GM03348 (cell line): ENCODE measurements around the gene GEN1.

ENCODE experiments used
- DNase-seq: peaks from one replicate; pipeline ENCODE4 v3.0.0; 2012; ENCODE audit warnings: low spot score

GEN1 gene

GRCh38 chr2:17754773-17755425 lies 961 bp downstream of the GEN1 start:
- DNase-seq, result no peak

GRCh38 chr2:17756668-17757067 lies 2.7 kb downstream of the GEN1 start:
- no peak for DNase-seq

- DNase-seq, result peak; percentile 64
Observed at GRCh38 chr2:17757321-17757720, 3.4 kb downstream of the GEN1 start.

- no peak for DNase-seq
Observed at GRCh38 chr2:17758118-17758517, 4.2 kb downstream of the GEN1 start.

- peak; percentile 14 for DNase-seq
Observed at GRCh38 chr2:17759805-17760204, 5.9 kb downstream of the GEN1 start.

- DNase-seq, result no peak
Observed at GRCh38 chr2:17762451-17762850, 8.5 kb downstream of the GEN1 start.

GRCh38 chr2:17763641-17764333 lies 9.8 kb downstream of the GEN1 start:
- no peak for DNase-seq

- no peak for DNase-seq
Observed at GRCh38 chr2:17765398-17765797, 11.5 kb downstream of the GEN1 start.

- DNase-seq, result no peak
Observed at GRCh38 chr2:17768894-17769293, 15.0 kb downstream of the GEN1 start.

GRCh38 chr2:17771956-17772355 lies 18.0 kb downstream of the GEN1 start:
- no peak for DNase-seq

- no peak for DNase-seq
Observed at GRCh38 chr2:17772532-17772931, 18.6 kb downstream of the GEN1 start.

GRCh38 chr2:17780546-17780945 lies 26.6 kb downstream of the GEN1 start:
- DNase-seq, result no peak

GRCh38 chr2:17781482-17781881 lies 27.5 kb downstream of the GEN1 start:
- no peak for DNase-seq

- DNase-seq, result no peak
Observed at GRCh38 chr2:17786727-17787126, 32.8 kb downstream of the GEN1 start.

- DNase-seq, result no peak
Observed at GRCh38 chr2:17788773-17789172, 34.8 kb downstream of the GEN1 start.

- DNase-seq, result no peak
Observed at GRCh38 chr2:17790536-17790935, 36.6 kb downstream of the GEN1 start.

GRCh38 chr2:17791121-17791816 lies 37.3 kb downstream of the GEN1 start:
- peak; percentile 39 for DNase-seq

- no peak for DNase-seq
Observed at GRCh38 chr2:17791817-17792130, 37.8 kb downstream of the GEN1 start.

GRCh38 chr2:17792515-17792914 lies 38.6 kb downstream of the GEN1 start:
- DNase-seq, result no peak

- no peak for DNase-seq
Observed at GRCh38 chr2:17793296-17793695, 39.4 kb downstream of the GEN1 start.

- no peak for DNase-seq
Observed at GRCh38 chr2:17793803-17794354, 39.9 kb downstream of the GEN1 start.

- DNase-seq, result no peak
Observed at GRCh38 chr2:17795309-17795708, 41.4 kb downstream of the GEN1 start.

GRCh38 chr2:17798338-17798737 lies 44.4 kb downstream of the GEN1 start:
- no peak for DNase-seq
